GM12873 (cell line): Measurements from ENCODE around the gene CLN3.

Source experiments
- CTCF ChIP-seq: IDR thresholded peaks from 2 replicates; pipeline ENCODE4 v1.5.1; 2012; ENCODE audit warnings: low read depth, mild to moderate bottlenecking, moderate library complexity, low read length, control low read depth; ENCODE audit not compliant: insufficient read depth; ENCODE audit errors: missing control alignments

The CLN3 gene

GRCh38 chr16:28477311-28477920 is 14.5 kb downstream of the CLN3 start:
- TF ChIP-seq CTCF: no peak

GRCh38 chr16:28475221-28475620 is 16.7 kb downstream of the CLN3 start:
- no peak for TF ChIP-seq CTCF

GRCh38 chr16:28473714-28474265 is 18.1 kb downstream of the CLN3 start:
- no peak for TF ChIP-seq CTCF
